T-helper 1 cell (primary cell): ENCODE measurements around the gene DUSP19.
"Not testable (repeated sequence)": the region's sequence is repeated elsewhere in the genome, so short reads cannot be mapped to it uniquely, and the experiment has no call there.

Experiments
- DNase-seq, 5 donors: peaks; one replicate each; pipeline ENCODE4 v3.0.0-alpha.2; 2012 to 2020
- total RNA-seq, 4 donors: gene quantifications; one replicate each; lab custom pipeline; 2026; lab: John Stamatoyannopoulos, UW

DUSP19 gene, protein sequence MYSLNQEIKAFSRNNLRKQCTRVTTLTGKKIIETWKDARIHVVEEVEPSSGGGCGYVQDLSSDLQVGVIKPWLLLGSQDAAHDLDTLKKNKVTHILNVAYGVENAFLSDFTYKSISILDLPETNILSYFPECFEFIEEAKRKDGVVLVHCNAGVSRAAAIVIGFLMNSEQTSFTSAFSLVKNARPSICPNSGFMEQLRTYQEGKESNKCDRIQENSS
- total RNA-seq, result 0.27 to 3.0 (median 1.7) reads per million in 4 donors

DNA sequence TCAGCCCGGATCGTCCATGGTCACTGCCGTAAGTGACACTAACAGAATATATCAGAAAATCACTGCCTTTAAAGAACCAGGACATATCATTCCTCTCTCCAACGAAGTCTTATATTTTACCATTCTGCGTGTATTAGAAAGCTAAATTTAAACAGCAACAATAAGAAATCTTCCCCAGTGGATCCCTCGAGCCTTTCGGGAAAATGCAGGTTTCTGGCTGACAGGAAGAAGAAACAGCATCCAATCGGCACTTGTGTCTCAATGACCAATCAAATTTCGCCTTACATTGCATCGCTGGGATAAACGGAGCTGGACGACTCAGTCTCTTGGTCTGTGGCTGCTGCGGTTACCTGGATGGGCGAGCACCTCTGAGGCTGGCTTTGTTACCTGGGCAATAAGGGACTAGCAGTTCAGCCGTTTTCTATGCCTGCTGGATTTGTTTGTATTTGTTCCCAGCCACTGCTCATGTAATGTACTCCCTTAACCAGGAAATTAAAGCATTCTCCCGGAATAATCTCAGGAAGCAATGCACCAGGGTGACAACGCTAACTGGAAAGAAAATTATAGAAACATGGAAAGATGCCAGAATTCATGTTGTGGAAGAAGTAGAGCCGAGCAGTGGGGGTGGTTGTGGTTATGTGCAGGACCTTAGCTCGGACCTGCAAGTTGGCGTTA is at the start of gene DUSP19:
DUSP19 (plus strand) TSS at position 284 of the 675 bp plus-strand sequence; CDS start at position 471, 187 bp downstream.
- DNase-seq, result peak; percentile 45 to 84 (median 71)

DNA sequence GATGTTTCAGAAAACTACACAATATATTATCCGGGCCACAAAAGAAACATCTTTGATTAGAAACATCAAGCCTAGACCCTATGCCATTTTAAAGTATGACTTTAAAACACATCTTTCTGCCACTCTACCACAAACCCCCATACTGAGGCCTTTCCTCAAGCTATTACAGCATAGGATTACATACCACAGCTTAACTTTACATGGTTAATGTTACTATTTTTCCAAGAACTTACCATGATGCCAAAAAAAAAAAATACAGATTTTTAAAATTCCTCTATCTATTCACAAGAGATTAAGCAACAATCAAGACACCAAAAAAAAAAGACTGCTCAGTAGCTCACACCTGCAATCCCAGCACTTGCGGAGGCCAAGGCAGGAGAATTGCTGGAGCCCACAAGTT is 49.3 kb upstream of the DUSP19 start:
- DNase-seq, result no peak

DNA sequence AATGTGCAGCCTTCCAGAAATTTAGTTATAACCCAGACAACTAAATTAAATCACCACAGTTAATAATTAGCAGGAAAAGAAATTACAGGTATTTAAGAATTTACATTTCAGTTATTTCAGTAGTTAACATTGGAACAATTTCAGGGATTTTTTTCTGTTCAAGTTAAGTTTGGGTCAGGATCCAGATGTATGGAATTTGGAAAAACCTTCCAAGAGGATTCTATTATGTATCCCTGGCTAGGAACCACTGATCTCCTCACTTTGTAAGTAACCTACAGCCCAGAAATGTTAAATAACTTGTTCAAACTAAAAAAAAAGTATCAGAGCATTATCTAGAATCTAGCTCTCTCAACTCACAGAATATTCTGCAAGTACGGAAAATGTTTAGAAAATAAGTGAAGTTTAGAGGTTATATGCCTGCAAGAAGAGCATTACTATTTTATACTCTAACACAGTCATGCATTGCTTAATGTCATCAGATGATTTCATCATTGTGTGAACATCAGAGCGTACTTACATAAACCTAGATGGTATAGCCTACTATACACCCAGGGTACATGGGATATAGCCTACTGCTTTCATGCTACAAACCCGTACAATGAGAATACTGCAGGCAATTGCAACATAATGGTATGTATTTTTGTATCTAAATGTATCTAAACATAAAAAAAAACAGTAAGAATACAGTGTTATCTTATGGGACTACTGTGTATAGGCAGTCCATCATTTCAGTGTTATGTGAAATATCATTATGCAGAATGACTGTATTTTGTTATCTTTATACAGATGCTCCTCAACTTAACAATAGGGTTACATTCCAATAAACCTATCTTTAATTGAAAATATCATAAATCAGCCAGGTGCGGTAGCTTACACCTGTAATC is 46.4 kb upstream of the DUSP19 start:
- DNase-seq, result no peak

DNA sequence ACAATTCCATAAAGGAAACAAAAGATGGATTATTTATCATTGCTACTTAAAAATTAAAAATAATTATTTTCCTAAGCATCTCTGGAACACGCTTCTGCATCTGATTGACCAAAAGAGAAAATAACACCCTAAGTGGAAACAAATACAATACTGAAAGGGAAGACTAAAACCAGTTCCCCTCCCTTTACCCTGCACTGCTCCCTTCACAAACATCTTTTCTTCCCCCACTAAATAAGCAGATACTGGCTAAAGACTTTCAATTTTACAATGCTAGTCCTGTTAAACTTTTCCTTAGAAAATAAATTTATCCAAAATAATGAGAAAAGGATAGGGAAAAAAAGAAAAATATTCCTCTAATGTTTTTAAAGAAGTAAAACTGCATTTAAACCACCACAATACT is 44.6 kb upstream of the DUSP19 start:
- DNase-seq, result no peak

DNA sequence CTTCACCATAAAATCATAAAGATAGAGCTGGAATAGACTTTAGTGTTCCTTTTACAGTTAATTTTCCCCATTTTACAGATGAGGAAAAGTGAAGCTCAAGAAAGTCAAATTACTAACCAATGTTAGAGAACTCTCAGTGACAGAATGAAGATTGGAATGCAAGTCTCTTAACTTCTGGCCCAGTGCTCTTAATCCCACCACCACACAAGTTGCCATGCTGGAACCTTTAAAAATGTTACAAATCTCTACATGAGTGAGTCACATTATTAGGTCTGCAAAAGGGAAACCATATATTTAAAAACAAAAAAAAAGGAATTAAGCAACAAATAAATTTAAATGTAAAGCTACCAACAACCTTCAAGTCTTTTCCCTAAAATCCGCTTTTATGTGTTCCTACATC is 43.7 kb upstream of the DUSP19 start:
- DNase-seq, result no peak

DNA sequence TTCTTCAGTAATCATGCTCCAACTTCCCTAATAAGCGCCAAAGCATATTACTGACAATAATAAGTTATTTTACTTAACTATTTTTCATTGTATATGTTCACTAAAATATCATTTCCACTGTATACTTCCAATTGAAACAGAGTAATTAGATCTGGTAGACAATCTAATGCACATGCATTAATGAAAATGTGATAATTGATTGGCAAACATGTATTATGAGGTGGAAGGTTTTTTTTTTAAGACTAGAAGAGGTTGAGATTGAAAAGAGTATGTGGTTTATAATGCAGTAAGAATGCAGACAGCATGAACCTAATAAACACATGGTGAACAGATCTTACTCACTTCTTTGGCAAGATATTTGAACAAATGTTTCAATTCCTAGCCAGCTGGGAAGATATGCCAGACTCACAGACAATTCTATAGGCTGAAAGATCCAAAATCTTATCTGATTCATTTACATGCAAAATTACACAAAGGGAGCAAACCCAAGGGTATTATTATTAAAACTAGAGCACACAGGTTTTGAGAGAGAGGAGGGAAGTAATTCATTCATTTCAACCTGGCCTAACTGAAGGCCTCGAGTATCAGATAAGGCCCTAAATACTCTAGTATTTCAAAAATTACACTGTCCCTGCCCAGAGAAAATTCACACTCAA is 43.1 kb upstream of the DUSP19 start:
- DNase-seq, result no peak

DNA sequence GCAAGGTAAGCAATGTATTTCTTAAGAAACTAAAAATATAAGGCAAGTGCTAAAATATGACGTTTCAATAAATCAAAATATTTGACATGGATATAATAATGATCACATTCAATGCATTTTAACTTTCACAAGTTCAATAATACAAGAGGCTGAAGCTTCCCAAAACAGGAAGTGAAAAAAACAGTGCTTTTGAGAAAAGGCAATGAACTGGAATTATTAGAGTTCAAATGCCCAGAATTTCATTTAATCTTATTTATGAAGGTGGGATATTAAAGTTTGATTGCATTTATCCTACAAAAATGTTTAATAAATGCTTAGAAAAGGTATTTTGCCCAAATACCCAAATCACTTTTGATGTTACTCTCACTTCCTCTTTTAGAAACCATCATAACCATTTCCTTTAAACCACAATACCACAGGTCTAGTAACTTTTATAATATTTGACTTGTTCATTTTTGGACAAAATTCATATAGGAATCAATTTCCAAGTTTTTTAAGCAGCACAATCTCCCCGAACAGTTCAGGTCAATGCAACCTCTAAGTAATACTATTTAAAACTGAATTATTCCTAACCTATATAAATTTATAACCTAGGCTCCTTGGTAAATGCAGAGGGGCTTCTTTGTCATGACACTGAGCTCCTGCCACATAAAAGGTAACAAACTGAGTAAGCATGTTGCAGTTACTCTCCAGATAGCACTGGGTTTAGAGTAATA is 42.4 kb upstream of the DUSP19 start:
- peak in 1 of 5 donors; percentile 15 for DNase-seq

DNA sequence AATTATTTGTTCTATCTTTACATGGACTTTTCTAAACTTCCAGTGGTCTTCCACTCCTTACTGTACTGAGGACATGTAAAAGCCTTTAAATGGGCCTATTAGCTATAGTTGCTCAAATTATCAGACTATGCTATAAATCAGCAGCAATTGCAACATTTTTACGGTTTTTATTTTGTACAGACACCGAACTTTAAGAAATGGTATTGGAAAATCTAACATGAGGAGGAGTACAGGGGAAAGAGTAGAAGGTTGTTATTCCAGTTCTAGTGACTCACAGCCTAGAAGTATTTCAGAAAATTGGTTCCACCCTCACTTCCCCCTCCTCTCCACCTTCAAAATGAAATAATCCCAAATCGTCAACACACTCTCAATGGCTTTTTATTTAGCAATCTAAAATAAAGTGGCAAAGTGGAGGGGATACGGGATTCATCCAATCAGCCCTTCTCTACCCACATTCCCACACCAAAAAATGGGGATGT is 41.4 kb upstream of the DUSP19 start:
- DNase-seq, result no peak

DNA sequence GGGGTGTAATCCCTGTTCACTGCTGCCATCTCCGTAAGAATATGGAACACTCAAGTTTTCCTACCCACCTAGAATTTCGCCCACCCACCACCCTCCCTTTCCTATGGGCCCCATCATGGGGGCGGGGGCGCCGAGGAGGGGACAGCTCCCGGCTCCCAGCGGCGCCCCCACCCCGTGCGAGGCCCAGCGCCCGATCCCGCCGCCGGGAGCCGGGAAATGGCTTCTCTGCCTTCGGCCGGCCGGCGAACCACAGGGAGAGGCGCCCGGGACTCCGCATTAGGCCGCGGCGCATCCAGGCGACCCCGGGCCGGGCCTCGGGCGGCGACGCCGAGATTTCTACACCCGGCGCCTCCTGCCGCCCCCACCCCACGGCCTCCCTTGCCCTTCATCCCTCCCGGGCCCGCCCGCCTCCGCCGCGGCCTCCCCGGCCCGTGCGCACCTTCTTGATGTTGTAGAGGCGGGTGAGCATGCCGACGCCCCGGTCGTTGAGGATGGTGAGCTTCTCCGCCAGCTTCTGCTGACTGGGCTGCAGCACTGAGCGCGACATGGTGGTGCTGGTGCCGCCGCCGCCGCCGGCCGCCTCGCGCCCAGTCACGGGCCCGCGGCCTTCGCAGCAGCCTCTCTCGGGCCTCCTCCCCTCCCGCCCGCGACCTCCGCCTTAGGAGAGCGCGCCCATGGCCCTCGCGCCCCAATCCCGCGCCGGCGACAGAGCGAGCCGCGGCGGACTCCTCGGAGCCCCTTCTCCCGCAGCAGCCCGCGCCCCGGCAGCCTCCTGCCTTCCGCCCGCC is 40.8 kb upstream of the DUSP19 start:
- peak in 3 of 5 donors; percentile 28 to 44 (median 35) for DNase-seq

DNA sequence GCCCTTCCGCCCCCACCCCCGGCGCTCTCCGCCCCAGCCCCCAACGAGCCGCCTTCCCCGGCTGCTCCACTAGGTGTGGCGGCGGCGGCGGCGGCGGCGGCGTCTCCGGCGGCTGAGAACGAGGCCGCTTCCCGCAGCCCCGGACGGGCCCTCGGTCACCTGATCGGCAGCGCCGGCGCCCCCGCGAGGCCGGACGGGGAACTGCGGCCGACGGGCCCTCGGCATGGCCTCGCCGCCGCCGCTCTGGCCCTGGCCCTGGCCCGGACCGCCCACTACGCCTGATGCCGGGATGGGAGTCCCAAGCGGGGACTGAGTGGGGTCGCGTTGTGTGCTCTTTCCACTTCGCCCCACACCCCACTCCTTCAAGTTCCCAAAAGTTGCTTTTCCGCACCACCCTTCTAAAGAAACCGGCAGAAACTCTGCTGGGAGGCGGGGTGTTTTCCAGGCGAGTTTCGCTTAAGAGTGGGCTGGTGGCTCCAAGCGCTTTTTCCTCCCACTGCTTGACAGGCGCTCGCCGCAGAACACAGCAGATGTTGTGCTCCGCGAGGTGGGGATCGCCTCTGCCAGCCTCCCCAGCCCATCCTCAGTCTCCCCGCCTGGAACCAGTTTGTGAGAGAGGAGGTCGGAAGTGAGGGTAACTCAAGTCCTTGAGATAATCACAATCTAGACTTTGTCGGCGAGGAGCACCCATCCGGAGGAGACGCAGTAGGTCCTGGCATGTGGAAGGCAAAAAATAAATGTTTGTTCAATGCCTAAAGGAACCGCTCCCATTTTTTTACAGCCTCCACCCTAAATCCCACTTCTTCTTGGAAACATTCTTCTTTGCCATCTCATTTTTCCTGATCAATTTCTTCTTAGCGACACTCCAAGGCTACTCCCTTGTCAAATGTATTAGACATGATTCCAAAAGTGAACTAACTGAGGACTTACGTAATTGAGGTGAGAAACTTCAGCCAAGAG is 39.9 kb upstream of the DUSP19 start, which contains the start of gene NCKAP1:
NCKAP1 (minus strand) TSS at position 117 of the 960 bp plus-strand sequence. CDS start 358 bp downstream, outside the sequence.
- peak; percentile 72 to 81 (median 78) for DNase-seq

DNA sequence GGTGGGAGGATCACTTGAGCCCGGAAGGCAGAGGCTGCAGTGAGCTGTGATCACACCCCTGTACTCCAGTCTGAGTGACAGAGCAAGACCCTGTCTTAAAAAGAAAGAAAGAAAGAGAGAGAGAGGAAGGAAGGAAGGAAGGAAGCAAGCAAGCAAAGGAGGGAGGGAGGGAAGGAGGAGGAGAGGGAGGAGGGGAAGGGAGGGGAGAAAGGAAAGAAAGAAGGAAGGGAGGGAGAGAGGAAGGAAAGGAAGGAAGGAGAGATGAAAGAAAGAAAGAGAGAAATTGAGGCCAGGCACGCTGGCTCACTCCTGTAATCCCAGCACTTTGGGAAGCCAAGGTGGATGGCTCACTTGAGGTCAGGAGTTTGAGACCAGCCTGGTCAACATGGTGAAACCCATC is 37.9 kb upstream of the DUSP19 start:
- DNase-seq, result no peak

DNA sequence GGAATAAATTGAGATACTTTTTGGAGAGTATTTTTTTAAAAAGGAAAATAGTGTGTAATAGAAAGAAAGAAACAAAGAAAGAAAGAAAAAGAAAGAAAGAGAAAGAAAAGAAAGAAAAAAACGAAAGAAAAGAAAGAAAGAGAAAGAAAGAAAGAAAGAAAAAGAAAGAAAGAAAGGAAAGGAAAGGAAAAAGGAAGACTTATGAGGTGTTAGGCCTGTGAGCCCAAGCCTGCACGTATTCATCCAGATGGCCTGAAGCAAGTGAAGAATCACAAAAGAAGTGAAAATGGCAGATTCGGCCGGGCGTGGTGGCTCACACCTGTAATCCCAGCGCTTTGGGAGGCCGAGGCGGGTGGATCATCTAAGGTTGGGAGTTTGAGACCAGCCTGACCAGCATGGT is 35.0 kb upstream of the DUSP19 start:
- DNase-seq, result not testable (repeated sequence)

DNA sequence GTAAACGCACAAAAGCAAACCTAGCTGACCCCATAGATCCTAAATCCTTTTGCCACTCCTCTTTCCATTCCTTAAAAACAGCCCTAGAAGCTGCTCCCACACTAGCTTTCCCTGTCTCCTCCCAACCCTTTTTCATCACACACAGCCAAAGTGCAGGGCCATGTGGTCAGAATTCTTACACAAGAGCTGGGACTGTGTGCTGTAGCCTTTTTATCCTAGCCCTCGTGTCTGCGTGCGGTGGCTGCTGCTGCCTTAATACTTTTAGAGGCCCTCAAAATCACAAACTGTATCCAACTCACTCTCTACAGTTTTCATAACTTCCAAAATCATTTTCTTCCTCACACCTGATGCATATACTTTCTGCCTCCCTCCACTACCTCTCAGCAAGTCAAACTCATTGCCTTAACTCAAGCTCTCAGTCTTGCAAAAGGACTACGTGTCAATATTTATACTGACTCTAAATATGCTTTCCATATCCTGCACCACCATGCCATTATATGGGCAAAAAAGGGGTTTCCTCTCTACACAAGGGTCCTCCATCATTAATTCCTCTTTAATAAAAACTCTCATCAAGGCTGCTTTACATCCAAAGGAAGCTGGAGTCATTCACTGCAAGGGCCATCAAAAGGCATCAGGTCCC is 30.9 kb upstream of the DUSP19 start:
- not testable (repeated sequence) for DNase-seq

DNA sequence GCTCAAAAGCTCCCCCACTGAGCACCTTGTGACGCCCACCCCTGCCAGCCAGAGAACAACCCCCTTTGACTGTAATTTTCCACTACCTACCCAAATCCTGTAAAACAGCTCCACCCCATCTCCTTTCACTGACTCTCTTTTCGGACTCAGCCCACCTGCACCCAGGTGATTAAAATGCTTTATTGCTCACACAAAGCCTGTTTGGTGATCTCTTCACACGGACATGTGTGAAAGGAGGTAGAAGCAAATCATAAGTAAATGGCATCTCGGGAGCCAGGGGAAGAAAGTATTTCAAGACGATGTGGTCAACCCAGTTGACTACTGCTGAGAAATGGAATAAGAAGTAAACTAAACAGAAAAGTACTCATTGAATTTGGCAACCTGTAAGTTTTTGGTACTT is 29.1 kb upstream of the DUSP19 start:
- no peak for DNase-seq

DNA sequence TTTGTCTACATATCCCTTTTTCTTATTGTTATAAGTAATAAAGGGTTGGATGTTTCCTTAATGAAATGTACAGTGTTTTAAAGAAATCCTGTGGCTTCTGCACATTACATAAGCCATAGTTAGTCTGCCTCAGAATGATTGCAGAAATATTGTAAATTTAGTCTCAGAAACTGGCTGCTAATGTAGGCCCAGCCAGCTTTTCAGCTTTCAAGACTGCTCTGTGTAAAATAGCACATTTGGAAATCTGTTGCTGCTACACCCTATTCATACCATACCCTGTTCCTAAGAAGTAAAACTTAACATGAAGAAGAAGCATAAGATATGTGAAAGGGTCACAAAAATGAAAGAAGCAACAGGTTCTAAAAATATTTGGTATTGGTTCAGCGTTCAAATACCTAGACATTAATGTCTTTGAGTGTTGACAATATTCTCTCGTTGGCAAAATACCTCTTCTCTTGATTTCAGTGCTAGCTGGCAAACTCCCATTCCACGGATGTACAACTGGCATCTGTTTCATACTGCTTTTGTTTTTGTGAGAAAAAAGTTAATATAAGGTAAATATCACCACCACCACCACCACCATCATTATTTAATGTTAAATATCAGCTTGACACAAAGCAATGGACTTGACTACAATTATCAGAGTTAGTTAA is 21.1 kb upstream of the DUSP19 start:
- no peak for DNase-seq

DNA sequence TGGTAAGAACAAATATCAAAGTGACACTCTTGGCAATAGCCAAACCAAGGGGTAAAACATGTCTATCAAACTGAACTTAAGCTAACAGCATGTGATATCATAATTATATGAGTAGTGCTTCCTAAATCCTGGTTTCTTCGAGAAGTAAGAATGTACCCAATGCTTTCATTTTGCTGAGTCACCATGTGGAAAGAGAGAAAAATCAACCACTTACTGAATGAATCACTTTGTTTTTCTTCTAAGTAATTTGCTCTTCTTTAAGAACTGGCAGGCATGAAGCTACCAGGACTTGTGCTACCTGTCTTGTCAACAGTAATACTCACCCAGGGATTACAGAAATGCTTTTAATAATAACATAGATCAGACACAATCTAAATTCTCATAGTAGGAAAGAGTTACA is 19.0 kb upstream of the DUSP19 start:
- DNase-seq, result no peak

DNA sequence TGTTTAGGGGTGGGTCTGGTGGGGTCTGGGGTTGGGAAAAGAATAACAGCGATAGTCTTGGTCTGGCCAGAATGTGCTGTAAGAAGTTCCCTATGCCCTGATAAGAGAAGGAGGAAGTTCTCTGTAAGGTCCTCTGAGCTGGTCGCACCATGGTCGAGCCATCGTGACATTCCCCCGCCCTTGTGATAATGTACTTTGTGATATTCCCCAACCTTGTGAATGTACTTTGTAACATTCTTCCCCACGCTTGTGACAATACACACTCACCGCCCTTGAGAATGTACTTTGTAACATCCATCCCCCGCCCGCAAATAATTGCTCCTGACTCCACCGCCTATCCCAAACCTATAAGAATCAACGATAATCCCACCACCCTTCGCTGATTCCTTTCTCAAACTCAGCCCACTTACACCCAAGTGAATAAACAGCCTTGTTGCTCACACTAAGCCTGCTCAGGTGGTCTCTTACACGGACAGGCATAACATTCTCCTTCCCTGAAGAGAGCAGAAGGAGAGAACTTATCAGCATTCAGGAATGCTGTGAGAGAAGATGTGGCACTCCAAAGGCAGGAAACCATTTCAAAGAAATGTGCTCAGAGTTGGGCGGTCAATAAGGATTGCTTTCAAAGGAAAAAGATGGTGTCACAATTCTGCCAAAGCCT is 17.8 kb upstream of the DUSP19 start:
- DNase-seq, result no peak

DNA sequence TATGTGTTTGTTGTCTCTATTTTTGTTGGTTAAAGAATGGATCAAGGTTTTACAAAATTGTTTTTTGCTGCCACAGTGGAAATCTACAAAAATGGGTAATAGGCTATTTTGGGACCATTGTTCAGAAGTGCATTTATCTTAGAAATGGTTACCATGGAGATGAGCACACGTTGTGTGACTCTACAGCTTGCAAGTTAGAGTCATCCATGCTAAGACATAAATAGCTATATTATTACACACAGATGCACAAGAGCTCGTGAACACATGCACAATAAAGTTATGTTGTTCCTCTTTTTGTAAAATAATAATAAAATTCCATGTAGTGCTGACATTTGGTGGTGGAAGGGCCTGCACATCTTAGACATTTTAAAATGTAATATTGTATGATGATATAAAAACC is 15.5 kb upstream of the DUSP19 start:
- no peak for DNase-seq
